Activated CD4-positive, CD25-positive, alpha-beta regulatory T cell (primary cell): ENCODE results near the gene SPSB4.
"Not testable (repeated sequence)": the region's sequence is repeated elsewhere in the genome, so short reads cannot be mapped to it uniquely, and the experiment has no call there.

Experiments used
- DNase-seq, 4 experiments: peaks; one replicate each; lab custom pipeline; 2025; lab: John Stamatoyannopoulos, UW

The SPSB4 gene

DNA sequence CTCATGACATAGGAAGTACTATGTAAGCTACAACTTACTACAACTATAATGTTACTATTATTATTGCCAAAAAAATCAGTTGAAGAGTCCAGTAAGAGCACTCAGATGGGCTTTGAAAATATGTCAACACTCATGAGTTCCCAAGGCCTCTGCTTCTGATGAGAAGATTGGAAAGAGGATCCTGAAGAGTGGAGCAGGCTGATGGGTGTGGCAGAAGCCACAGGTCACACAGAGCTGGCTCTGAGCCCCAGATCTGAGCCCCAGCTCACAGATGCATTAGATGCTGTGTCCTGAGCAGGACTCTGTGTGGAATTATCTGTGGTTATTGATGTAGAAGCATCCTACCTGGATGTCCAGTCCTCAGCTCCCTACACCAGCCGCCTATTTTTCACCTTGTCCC, 65.6 kb downstream of the SPSB4 start:
- no peak for DNase-seq

DNA sequence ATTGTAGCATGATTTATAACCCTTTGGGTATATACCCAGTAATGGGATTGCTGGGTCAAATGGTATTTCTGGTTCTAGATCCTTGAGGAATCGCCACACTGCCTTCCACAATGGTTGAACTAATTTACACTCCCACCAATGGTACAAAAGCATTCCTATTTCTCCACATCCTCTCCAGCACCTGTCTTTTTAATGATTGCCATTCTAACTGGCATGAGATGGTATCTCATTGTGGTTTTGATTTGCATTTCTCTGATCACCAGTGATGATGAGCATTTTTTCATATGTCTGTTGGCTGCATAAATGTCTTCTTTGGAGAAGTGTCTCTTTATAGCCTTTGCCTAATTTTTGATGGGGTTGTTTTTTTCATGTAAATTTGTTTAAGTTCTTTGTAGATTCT, 66.8 kb downstream of the SPSB4 start:
- DNase-seq = not testable (repeated sequence)

DNA sequence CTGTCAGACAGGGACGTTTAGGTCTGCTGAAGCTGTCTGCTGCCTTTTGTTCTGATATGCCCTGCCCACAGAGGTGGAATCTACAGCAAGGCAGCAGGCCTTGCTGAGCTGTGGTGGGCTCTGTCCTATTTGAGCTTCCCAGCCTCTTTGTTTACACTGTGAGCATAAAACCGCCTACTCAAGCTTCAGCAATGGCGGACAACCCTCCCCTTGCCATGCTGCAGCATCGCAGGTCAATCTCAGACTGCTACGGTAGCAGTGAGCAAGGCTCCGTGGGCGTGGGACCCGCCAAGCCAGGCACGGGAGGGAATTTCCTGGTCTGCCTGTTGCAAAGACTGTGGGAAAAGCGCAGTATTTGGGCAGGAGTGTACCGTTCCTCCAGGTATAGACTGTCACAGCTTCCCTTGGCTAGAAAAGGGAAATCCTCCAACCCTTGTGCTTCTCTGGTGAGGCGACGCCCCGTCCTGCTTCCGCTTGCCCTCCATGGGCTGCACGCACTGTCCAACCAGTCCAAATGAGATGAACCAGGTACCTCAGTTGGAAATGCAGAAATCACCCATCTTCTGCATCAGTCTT, 71.4 kb downstream of the SPSB4 start:
- DNase-seq = no peak

DNA sequence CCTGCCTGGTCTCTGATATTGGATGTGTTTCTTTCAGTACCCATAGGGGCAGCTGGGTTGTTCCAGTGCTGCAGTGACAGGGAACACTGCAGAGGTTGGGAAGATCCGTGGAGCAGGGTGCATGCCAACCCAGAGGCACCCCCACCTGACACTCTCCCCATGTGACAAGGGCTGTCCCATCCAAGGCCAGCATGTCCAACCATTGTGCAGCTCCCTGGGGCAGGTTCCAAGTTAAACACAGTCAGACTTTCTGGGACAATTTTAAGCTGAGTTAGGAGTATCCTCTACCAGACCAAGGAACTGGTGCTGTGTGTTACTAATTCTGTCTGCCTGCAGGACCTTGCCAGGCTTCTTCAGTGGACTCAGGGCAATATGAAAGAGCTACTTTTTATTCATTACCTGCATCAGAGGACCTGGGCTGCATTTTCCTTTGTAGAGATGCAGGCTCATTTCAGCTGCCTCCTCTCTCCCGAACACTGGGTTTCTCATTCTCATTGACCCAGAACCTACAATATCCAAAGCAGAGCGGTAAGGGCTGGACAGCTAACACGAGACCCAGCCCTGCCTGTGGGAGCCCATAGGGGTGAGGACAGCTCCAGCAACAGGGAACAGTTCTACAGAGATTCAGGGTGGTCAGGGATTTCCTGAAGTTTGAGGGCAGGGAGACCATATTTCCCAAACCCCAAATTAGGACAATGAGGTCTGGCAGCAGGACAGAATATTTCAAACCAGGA, 72.7 kb downstream of the SPSB4 start:
- DNase-seq = no peak

DNA sequence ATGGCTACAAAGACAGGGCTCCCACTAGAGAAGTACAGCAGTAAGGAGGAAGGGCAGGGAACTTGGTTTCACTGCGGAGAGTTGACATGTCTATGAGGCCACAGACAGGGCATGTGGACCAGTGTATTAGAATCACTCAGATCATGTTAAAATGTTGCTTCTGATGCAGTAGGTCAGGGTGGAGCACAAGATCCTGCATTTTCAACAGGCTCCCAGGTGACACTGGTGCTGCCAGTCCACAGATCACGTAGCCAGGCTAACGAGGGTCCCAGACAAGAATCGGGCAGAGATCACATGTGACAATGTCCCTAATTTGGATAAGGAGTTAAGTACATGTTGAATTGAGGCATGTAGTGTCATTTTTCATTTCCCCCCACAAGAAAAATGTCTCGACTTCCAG, 73.6 kb downstream of the SPSB4 start:
- no peak for DNase-seq

DNA sequence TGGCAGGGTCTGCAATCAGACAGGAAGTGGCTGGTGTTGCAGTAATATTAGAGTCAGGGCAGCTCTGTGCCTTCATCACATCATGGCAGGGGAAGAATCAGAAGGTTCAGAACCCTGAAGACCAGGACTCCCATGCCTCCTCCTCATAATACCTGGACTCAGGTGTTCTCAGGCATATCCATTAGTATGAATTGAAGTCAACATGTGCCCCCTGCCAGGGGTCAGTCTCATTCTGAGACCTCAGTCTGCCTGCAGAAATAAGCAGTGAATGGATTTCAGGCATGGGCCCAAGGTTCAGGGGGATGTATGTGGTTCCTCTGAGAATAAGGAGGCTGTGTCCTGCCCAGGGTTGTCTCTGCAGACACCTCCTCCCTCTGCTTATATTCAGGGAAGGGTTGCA, 74.2 kb downstream of the SPSB4 start:
- DNase-seq = no peak

DNA sequence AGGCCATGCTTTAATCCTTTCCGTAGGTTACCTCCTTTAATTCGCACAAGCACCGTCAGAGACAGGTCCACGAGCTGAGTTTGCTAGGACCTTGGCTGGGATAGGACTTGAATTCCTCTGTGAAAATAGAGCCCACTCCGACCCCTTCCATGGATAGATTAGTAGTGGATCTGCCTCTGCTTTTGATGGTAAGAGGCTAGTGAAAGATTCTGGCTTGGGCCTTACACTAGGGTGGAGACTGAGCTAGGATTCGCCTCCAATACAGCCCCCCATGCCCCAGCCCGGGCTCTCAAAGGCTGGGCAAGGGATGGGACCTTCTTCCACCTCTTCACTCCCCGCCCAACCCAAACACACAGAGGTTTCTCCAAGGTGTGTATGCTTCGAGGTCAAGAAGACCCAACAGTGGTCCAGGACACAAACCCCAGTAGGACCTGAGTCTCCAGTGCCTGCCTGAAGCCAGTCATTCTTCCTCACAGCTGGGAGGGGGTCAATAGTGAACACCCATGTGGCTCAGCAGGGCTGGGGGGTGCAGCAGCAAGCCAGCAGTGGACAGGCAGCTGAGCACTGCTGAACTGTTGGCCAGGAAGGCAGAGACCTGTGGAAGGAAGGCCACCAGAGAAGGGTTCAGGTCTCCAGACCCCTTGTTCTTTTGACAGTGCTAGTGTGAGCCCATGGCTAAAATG, 75.7 kb downstream of the SPSB4 start:
- DNase-seq = no peak

DNA sequence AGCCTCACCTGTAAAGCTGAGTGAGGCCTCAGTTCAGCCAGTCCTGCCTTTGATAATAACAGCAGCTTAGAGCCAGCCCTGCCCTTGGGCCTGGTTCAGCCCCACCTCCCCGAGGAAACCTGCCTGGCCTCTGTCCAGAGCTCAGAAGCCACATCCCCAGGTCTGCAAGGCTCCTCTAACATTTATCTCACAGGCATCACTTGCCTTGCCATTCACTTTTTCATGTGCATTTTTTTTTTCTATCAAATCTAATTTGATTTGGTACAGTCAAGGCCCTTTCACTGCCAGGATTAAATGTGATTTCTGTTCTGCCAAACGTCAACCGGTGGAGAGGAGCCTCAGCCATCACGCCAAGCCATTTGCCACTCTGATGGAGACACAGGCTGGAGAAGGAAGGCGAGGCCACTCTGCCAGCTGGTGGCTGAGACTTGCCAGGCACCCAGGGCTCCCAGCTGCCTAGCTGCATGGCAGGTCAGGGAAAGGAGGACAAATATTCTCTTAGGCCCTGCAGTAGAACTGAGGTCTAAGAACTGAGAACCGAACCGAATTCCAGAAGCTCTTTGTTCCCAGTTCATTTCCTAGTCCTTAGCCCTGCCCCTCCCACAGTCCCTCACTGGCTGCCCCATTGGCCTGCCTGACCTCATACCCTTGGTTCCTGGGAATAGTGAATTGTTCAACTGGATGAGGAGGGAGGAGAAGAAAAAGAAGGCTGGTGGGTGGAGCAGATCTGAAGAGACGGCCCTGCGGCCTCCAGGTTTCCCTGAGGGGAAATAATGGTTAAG, 76.4 kb downstream of the SPSB4 start:
- no peak for DNase-seq

DNA sequence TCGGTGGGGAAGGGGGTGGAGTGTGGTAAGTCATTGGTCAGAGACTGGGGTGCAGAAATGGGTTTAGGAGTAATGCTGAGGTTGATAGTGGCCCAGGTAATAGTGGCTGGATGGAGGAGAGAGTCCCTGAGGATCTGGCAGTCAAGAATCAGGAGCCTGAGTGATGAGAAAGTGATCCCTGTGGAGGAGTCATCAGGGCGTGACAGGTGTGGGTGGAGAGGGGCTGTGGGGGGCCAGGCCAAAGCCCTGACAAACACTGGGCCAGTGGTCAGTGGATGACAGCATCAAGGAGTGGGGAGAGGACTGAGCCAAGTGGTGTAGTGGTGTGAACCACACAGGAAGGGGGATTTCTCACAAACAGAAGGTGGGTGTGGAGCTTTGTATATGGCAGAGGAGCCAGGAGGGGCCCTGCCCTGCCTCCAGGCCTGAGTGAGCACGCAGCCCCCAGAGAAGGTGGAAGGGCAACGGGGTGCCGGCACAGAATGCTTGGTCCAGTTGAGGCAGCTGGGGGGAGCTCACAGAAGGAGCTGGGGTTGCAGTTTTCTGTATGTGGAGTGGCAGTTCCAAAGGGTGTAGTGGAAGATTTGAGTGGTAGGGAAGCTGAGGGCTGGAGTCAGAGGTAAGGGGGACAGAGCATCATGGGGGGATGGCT, 77.1 kb downstream of the SPSB4 start:
- no peak for DNase-seq

DNA sequence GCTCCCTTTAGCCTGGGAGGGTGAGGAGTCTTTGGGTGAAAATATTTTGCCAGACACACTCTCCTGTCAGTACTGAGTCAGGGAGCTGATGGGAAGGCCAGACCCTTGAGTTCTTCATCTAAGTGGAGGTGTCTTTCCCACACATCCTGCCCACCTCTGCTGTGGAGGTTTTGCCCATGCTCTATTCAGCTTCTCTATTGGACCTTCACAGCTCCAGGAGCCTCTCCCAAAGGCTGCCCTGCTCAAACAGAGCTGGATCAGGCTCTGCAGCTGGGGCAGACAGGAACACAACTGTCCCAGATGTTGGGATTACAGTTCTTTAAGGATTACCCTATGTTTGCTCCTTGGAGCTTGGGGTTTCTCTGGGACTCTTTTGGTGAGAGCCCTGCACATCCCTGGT, 77.9 kb downstream of the SPSB4 start:
- DNase-seq = no peak

DNA sequence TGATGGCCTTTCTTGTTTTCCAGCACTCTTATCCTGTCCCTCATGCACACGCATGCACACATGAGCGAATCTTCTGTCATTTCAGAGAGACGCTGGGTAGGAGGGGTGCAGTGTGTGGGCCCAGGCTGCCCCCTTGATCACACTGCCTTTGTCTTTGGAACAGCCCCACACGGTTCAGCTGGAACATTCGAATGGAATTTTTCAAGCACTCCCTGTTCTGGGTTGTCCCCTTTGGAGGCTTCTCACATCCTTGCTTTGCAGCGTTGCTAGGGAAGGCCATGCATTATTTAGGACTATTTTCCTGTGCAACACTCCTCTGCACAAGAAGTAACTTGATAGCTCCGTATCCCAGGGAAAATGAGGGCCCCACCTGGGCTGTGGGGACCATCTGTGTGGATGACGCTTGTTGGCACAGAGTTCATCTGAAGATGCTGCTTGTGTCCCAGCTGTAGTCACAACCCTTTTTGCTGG, 78.4 kb downstream of the SPSB4 start:
- no peak for DNase-seq

DNA sequence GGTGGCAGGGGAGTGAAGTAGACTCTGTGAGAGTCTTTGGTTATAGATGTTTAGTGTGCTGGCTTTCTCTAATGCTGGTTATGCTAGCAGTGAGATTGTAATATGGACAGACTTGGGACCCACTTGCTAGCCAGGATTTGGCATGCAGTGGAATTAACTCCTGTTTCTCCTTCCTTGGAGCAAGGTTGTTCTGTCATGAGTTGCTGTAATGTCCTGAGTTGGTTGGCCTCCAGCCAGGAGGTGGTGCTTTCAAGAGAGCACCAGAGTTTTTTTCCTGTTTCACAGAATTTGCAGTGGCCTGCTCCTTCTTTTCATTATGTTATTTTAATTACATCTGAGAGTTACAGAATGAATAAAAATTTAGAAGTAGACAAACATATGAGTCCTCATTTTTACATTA, 92.4 kb downstream of the SPSB4 start:
- DNase-seq = no peak

DNA sequence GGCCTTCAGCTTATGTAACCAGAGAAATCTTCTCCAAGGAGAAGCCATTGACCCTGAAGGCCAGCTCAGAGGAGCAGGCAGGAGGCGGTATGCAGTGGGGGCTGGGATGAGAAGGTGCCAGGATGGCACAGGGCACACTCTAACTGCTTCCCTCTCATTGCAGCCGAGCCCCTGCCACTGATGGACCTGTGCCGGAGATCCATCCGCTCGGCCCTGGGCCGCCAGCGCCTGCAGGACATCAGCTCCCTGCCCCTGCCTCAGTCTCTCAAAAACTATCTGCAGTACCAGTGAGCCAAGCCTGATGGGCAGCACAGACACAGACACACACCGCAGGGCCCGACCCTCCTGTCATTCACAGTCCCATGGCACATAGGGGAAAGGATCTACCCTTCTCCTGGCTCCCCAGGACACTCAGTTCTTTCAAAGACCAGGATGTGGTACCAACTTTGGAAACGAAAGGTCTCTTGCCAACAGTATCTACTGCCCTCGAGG, 95.9 kb downstream of the SPSB4 start:
- no peak for DNase-seq

DNA sequence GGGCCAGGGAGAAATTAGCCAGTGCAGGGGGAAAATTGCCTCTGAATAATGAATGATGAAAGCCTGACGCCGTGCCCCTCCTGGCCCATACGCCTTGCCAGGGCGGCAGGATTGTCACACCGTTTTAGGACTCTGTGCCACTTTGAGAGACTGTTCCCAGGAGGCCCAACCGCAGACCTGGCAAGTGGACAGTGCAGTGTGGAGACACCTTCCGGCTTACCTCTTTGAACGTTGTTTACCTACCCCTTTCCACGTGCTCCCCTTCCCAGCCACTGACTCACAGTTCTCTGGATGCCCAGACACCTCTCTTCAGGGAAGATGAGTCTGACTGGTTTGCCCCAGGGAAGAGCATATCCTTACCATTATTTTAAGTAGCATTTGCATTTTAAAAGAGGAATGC, 96.5 kb downstream of the SPSB4 start:
- no peak for DNase-seq

DNA sequence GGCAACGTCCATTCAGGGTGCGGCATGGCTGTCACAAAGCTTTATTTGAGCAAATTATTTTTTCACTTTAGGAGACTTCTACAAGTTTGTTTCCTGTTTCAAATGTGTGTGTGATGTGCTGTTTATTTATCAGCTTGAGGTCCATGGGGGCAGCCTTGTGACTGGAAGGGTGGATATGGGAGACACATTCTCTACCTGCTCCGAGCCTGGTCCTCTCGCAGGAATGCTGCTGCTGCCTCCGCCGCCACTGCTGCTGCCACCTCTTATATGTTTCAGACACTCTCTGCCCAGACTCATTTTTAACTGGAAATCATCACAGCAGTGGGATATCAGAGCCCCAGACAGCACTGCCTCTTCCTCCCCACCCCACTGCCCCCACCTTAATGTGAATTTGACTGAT, 97.0 kb downstream of the SPSB4 start:
- no peak for DNase-seq

DNA sequence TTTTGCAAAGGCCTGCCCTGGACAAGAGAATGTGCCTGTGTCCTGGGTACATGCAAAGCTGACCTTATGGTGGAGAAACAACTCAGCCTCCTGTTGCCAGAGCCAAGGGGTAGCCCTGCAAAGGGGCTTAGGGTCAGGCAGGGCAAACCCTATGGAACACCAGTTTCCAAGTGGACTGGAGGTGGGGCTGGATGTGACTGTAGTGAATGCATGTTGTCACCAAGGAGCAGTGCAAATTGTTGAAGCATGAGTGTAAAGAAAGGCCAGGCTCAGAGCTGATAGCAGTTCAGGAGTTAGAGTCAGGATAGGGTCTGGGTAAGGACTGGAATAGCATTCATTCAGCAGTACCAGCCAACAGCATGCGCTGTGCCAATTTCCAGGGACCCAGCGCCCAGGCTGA, 97.6 kb downstream of the SPSB4 start:
- no peak for DNase-seq

DNA sequence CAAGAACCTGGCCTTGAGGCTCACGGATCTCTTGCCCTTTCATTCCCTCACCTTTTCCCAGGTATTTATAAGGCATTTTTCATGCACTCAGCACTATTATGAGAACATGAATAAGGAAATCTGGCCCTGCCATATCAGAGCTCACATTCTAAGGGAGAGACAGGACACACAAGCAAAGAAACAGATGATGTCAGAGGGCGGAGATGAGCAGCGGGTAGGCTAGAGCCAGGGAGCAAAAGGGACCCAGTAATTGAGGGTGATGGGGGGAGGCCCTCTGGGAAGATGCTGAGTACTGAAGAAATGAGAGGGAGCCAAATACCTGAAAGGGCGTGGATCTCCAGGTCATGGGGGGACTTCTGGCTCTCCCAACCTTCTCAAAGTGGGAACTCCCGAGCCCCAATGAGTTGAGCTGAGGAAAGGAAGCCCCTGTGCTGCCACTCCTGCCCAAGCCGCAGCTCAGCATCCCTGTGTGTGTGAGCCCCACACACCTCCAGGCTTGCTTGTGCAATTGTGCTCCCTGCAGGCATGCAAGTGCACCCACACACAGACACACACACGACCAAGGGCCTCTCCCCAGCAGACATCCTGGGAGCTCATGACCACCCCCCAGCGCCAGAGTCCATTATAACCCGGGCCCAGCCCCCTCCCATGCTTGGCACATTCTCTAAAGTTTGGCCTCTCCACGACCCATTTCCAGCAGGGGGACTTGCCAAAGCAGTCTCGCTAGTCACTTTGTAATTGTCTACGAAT, 99.1 kb downstream of the SPSB4 start:
- DNase-seq = no peak

DNA sequence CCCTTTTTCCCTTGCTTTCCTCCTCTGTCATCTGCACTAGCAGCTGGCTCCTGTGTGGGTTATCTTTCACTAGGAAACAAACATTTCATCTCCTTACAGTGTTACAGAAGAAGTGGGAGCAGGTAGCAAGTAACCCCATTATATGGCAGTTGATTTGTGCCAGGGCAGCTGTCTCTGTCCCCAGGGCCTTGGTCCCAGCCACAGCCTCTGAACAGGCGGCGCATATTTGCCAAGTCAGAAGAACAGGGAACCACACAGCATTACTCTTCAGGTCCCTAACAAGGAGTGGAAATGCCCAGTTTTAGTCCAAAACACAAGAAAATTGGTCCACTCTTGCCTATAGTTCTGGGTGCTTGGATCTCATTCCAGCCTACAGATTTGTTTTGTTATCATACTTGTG, 99.8 kb downstream of the SPSB4 start:
- no peak for DNase-seq

DNA sequence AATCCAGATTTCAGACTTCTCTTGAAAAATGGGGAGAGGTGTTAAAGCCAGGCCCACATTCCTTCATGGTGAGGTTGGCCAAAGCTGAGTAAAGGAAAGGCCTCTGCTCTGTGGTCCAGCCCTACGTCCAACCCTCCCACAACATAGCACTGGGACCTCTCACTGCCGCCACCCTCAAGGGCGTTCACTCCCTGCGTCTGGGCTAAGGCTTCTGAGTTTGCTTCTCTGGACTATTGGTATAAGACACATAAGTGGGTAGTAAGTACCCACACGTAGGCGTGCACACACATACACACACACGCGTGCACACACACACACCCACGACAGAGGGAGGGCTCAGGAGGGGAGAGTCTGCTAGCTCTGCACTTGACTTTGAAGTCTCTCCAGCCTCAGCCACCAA, 100.3 kb downstream of the SPSB4 start:
- no peak for DNase-seq

DNA sequence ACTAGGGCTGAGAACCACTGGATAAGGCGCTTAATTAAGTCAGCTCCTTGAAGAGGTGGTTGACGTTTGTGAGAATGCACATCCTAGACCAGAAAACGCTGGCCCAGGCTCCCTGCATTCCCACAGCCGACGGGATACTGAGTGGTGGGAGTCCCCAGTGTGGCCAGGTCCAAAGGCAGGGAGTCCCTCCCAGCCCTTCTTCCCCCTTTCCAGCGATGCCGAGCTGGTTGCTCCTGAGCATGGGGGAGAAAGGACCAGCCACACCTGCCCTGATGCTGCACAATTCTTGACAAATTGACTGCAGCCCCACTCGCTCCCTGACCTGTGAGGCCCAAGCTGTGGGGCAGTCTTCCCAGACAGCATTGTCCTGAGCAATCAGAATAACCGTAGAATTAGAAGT, 101.0 kb downstream of the SPSB4 start:
- no peak for DNase-seq
